Vagina (tissue), 2 donors: ENCODE results near the gene GOLM1.

Experiments
- CTCF ChIP-seq, 3 experiments: fragments of 450-650 bp in 2 of 3; fragments of 200-600 bp in 1 of 3; sonication (generic) in 1 of 3; IDR thresholded peaks; one replicate each; pipeline ENCODE4 v1.5.1; 2017 to 2019; ENCODE audit warnings: antibody characterized with exemption in 3 of 3, mild to moderate bottlenecking in 2 of 3, moderate library complexity in 2 of 3
- POLR2A ChIP-seq, 2 donors: fragments of 450-650 bp; IDR thresholded peaks; one replicate each; pipeline ENCODE4 v1.6.1; 2017; ENCODE audit warnings: antibody characterized with exemption in 2 of 2, mild to moderate bottlenecking in 2 of 2, moderate library complexity in 2 of 2
- POLR2AphosphoS5 ChIP-seq, 2 donors: sonication (generic); formaldehyde crosslinking; IDR thresholded peaks; one replicate each; pipeline ENCODE4 v1.9.0; 2017; ENCODE audit warnings: antibody characterized with exemption in 2 of 2, mild to moderate bottlenecking in 2 of 2, low read depth in 1 of 2; ENCODE audit not compliant: insufficient read depth in 1 of 2

GRCh38 chr9:86115886-86116285, 16.5 kb upstream of the GOLM1 start:
- TF ChIP-seq CTCF (IDR thresholded peaks at IDR 0.05) = no peak
- no peak for TF ChIP-seq POLR2AphosphoS5 (IDR thresholded peaks at IDR 0.05; ENCODE audit: insufficient read depth in 1 of 2, low read depth in 1 of 2)
- no peak for TF ChIP-seq POLR2A (IDR thresholded peaks at IDR 0.05)
